NCI-H2227 (cell line): ENCODE data around the gene PRSS2.

Experiments
- DNase-seq: peaks from one replicate; lab custom pipeline; 2025; ENCODE audit not compliant: unreplicated experiment; lab: John Stamatoyannopoulos, UW

Gene PRSS2

DNA sequence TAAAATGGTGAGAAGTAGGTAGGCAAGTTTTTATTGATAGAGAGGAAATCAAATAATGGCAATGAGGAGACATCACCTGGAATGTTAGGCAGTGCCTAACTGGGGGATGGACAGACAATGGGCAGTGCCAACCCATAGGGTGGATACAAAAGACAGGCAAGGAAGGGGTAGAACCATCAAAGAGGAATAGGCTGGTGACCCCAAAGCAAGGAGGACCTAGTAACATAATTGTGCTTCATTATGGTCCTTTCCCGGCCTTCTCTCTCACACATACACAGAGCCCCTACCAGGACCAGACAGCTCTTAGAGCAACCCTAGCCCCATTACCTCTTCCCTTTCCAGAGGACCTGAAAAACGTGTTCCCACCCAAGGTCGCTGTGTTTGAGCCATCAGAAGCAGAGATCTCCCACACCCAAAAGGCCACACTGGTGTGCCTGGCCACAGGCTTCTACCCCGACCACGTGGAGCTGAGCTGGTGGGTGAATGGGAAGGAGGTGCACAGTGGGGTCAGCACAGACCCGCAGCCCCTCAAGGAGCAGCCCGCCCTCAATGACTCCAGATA is 30.0 kb downstream of the PRSS2 start:
- DNase-seq, result no peak

GRCh38 chr7:142801601-142802295 is 31.0 kb downstream of the PRSS2 start:
- DNase-seq, result no peak

GRCh38 chr7:142802301-142802700 is 31.5 kb downstream of the PRSS2 start:
- DNase-seq, result no peak

DNA sequence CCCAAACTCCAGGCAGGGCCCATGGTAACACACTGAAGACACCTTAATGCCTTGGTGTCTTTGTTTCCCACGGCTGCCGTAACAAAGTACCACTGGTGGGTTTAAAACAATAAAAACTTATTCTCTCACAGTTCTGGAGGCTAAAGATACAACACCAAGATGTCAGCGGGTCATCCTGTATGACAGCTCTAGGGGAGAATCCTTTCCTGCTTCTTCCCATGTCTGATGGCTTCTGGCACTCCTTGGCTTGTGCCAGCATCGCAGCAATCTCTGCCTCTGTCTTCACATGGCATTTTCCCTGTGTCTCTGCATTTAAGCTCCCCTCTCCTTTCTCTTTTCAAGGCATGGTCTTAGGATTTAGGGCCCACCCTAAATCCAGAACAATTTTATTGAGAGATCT is 33.1 kb downstream of the PRSS2 start:
- DNase-seq, result no peak

DNA sequence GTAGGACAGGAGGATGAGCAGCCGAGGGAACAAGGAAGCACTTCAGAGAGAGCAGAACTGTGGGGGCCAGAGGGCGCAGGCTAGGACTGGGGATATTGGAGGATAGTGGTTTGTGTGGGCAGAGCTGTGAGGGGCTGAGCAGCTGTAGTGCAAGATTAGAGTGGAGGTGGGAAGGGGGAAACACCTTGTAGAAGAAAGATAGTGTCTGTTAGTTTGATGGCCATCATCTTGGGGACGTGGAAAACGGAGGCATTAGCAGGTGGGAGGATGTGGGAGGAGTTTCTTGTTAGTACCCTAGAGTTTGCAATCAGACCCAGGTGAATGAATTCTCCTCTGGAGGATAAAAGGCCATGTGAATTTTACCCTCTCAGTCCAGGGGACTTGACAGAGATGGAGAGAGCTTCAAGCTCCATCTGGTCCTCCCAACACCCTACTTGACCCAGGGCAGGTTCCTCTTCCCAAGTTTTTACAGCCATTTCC is 34.0 kb downstream of the PRSS2 start:
- DNase-seq, result no peak

- DNase-seq, result no peak
Measured at GRCh38 chr7:142805350-142806021, 34.7 kb downstream of the PRSS2 start.

DNA sequence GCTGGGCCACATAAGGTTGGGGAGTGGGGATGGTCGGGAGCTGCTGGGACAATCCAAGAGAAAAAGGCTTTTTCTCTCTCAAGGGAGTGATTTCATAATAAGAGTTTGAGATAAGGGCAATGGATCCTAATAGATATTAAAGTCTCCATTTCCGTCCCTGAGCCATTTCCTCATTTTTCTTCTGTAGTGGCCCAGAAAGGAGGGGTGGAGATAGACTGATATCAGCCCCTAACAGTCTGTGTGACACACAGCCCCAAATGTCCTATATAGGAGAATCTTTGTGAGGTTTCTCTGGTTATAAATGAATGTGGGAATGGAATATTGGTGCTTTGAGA is 35.2 kb downstream of the PRSS2 start:
- no peak for DNase-seq

- DNase-seq, result no peak
Measured at GRCh38 chr7:142806957-142807356, 36.2 kb downstream of the PRSS2 start.

- no peak for DNase-seq
Measured at GRCh38 chr7:142807855-142808460, 37.2 kb downstream of the PRSS2 start.

DNA sequence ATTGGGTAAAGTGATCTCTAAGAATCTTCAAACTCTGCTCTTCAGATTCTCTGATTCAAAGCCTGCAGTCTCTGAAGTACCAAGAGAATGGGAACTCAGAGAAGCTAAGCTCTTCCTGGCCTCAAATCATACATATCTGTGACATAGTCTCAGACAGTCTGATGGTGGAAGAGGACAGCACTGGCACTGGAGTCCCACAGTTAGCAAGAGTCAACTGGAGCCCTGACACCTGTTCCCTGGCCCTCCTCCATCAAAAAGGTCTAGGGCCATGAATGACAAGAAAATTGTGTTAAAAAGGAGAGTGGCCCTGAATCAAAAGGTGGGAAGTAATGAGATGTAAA is 37.7 kb downstream of the PRSS2 start:
- DNase-seq, result no peak

DNA sequence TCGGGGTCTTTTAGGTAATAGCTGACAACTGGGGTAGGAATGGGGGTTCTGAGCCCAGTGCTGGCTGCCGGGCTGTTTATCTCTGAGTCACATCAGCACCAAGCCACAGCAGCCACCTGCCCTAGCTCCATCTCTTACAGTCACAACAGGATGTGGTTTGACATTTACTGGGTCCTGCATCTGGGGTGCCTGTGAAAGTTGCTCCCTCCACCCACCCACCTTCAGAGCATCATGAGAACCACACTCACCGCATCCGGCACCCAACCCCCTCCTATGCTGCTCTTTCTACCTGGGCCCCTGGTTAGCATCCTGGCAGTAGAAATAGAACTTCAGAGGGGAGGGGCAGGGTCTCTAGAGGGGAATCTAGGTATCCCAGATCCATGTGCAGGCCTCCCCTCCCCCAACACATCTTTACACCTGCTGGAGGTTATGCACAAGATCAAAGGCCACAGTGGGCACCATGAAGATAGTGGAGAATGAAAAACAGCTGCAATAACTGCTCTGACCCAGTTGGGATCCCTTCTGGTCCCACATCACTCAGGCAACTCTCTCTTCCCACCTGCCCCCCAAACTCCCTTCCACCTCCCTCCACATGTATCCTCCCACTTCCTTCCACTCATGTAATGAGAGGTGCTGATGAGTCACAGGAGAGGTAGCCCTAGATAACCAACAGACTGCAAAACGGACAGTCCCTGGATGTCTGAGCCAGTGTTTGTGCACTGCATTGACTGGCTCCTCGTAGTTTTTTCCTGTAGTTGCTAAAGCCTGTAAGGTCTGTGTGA is 38.2 kb downstream of the PRSS2 start:
- DNase-seq, result no peak

GRCh38 chr7:142809671-142810070 is 38.9 kb downstream of the PRSS2 start:
- no peak for DNase-seq

- DNase-seq, result no peak
Measured at GRCh38 chr7:142811154-142811737, 40.5 kb downstream of the PRSS2 start.

DNA sequence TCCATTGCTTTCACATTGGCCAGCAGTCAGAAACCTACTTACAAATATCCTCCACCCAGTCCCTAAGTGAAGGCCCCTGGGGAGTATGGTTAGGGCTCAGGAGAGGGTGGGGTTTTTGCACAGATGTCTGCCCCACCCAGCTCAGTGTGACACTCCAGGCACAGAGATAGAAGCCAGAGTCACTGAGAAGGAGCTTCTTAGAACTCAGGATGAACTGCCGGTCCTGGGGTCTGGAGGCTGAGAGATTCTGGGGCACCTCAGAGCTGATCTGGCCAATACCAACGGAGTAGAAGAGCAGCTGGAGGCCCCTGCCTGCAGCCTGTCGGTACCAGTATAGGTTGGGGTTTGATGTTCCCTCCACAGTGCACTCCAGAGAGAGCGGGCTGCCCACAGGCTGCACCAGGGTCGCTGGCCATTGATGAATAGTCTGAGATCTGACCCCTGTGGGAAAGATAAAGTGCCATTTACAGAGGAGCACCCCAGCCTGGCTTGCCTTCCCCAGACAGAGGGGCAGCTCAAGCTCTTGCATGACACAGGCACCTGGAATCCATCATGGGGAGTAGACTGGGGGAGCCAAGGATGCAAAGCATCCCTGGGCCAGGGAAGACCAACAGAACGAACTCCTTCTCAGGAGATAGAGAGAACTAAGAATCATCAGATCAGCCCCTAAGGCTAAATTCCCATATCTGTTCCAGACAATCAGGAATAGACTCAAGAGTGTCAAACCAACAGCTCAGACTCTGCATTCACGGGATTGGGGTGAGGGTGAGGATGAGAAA is 41.9 kb downstream of the PRSS2 start:
- no peak for DNase-seq

DNA sequence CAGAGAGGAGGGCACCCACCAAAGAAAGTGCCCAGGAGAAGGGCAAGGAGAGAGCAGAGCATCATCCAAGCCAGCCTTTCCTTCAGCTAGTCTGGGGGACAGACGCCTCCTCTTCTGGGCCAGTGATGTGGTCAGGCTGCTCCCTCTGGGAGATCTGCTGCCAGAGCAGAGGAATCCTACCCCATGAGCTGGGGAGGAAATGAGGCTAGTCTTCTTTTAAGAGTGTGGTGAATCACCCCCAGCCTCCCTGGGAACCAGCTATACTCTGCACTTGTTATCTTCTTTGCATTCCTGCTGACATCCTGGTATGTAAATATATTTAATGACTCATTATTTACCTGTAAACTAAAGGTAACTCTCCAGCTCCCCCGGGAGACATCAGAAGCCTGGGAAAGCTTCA is 42.5 kb downstream of the PRSS2 start:
- DNase-seq, result no peak

GRCh38 chr7:142813699-142814098 is 42.9 kb downstream of the PRSS2 start:
- no peak for DNase-seq

DNA sequence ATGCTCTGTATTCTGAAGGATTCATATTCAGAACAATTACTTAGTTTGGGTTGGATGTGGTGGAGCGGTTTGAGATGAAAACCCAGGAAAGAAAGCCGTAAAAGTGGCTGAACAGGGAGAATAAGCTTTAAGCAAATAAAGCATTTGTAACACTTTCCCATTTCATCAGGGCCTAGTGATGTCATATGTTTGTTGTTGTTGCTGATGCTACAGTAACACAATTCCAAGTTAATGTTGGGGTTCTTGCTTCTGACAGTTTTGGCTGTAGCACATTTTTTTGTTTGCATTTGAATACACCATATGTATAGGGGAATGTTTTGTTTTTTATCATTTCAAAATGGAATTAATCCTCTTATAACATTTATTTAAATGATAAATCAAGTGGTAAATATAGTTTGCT is 43.7 kb downstream of the PRSS2 start:
- DNase-seq, result no peak

- DNase-seq, result no peak
Measured at GRCh38 chr7:142815134-142815533, 44.4 kb downstream of the PRSS2 start.

GRCh38 chr7:142817506-142817905 is 46.7 kb downstream of the PRSS2 start:
- DNase-seq, result no peak

- DNase-seq, result no peak
Measured at GRCh38 chr7:142819530-142819929, 48.8 kb downstream of the PRSS2 start.
